Coronary artery (tissue), 2 donors: ENCODE measurements around the gene SLC28A2.
"Not testable (repeated sequence)": the region's sequence is repeated elsewhere in the genome, so short reads cannot be mapped to it uniquely, and the experiment has no call there.

Source experiments
- DNase-seq: peaks from one replicate; pipeline ENCODE4 v3.0.0-alpha.2; 2017; ENCODE audit warnings: low spot score
- H3K27ac ChIP-seq, 2 donors: fragments of 200-600 bp; sonication (generic); one replicate each; pipeline ENCODE4 v1.5.1; 2016 to 2019
- H3K4me3 ChIP-seq: fragments of 200-600 bp; sonication (generic); 2 replicates; pipeline ENCODE4 v1.5.1; 2016; ENCODE audit warnings: mild to moderate bottlenecking, moderate library complexity
- CTCF ChIP-seq: fragments of 200-600 bp; sonication (generic); IDR thresholded peaks from one replicate; pipeline ENCODE4 v1.5.1; 2019; ENCODE audit warnings: antibody characterized with exemption

The SLC28A2 gene

GRCh38 chr15:45306105-45306504 lies 54.1 kb downstream of the SLC28A2 start:
- no peak for TF ChIP-seq CTCF
- no peak for DNase-seq
- H3K4me3 ChIP-seq: no peak overlapping the region
- no peak overlapping the region for H3K27ac ChIP-seq

- DNase-seq: no peak
- TF ChIP-seq CTCF: peak; percentile 18
- H3K27ac ChIP-seq: no peak overlapping the region
- peak overlapping the region; percentile 57 for H3K4me3 ChIP-seq
Observed at GRCh38 chr15:45307230-45307924, 55.3 kb downstream of the SLC28A2 start.

DNA sequence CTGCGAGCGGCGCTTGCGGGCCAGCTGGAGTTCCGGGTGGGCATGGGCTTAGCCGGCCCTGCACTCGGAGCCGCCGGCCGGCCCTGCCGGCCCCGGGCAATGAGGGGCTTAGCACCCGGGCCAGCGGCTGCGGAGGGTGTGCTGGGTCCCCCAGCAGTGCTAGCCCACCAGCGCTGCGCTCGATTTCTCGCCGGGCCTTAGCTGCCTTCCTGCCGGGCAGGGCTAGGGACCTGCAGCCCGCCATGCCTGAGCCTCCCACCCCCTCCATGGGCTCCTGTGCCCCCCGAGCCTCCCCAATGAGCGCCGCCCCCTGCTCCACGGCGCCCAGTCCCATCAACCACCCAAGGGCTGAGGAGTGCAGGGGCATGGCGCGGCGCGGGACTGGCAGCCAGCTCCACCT lies 62.1 kb downstream of the SLC28A2 start:
- not testable (repeated sequence) for DNase-seq, H3K27ac ChIP-seq, H3K4me3 ChIP-seq

DNA sequence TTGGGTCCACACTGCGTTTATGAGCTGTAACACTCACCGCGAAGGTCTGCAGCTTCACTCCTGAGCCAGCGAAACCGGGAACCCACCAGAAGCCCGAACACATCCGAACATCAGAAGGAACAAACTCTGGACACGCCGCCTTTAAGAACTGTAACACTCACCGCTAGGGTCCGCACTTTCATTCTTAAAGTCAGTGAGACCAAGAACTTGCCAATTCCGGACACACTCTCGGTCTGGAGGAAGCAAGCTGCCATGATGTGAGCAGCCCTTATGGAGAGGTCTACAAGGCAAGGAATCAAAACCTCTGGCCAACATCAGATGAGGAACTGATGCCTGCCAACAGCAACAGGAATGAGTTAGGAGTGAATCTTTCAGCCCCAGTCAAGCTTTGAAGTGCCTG lies 62.9 kb downstream of the SLC28A2 start:
- no peak overlapping the region for H3K4me3 ChIP-seq
- no peak for TF ChIP-seq CTCF
- H3K27ac ChIP-seq: no peak overlapping the region
- DNase-seq: no peak

DNA sequence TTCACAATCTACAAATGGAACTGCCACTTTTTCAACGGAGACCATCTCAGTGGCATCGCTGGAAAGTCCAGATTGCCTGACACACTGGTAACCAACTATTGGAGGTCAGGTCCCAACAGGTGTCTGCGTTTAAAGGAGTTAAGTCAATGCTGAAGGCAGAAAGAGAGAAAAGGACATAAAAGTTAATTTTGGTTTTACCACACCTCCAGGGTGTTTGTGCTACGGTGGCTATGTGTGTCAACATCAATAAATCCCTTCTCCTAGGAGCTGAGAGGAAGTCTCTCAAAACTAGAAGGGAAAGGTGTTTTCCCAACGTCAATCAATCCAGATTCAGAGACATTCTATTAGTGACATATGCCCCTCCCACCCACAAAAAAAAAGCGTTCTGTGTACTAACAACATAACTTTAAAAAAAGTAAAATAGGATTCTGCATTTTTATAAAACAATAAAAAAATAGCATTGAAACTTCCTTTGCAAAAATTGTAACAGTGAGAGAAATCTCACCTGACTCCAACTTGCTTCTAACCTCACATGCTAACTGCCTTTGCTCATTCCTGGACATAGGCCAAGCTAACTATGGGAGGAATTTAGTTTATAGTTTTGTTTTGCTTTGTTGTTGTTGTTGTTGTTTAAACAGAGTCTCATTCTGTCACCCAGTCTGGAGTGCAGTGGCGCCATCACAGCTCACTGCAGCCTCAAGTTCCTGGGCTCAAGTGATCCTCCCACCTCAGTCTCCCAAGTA lies 67.6 kb downstream of the SLC28A2 start:
- TF ChIP-seq CTCF: no peak
- Histone ChIP-seq H3K27ac (no peak overlapping the region), H3K4me3 (no peak overlapping the region)

GRCh38 chr15:45320581-45321205 lies 68.7 kb downstream of the SLC28A2 start:
- no peak overlapping the region for H3K27ac ChIP-seq
- no peak for TF ChIP-seq CTCF
- H3K4me3 ChIP-seq: no peak overlapping the region
- no peak for DNase-seq

More for the DNA sequence above, 67.6 kb downstream of the SLC28A2 start:
- no peak for DNase-seq

DNA sequence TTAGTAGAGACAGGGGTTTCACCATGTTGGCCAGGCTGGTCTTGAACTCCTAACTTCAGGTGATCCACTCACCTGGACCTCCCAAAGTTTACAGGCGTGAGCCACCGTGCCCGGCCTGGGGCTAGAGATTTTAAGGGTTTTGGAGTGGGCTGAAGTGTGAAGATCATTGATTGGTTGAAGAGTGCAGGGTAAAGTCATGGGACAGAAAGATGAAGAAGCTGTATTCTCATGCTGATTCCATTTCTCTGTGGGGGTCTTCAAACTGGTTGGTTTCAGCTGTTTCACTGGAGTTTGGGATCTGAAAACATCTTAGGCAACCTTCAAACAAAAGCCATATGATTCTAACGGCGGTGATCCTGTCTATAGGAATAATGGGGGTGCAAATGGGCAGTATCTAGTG lies 74.2 kb downstream of the SLC28A2 start:
- no peak for DNase-seq
- Histone ChIP-seq H3K27ac (no peak overlapping the region), H3K4me3 (no peak overlapping the region)
- no peak for TF ChIP-seq CTCF
